Naive thymus-derived CD8-positive, alpha-beta T cell (primary cell): ENCODE results near the gene PHKB. TPM values are rescaled to one million over a fixed set of nuclear protein-coding genes. Genes with fewer than 3 reads are reported as not detected.
"Not testable (repeated sequence)": the region's sequence is repeated elsewhere in the genome, so short reads cannot be mapped to it uniquely, and the experiment has no call there.

ENCODE experiments used
- ATAC-seq, 2 donors: fragments of 150-1000 bp; cut with Tn5 transposase in 1 of 2; sonication (Bioruptor Pico), chemical (Tn5 transposase) in 1 of 2; 1 replicate in 1 of 2; 2 replicates in 1 of 2; pipeline ENCODE4 v1.10.0; 2021; ENCODE audit warnings: mild to moderate bottlenecking in 2 of 2, moderate library complexity in 2 of 2
- POLR2A ChIA-PET: fragments of 350-600 bp; sonication (Branson Sonifier 250); formaldehyde crosslinking; loops from one replicate; lab custom pipeline; 2021; ENCODE audit warnings: antibody characterized with exemption; lab: Charles Lee
- DNase-seq, 10 donors: peaks; one replicate each; pipeline versions ENCODE4 v3.0.0 to v3.0.0-alpha.2; 2020 to 2022
- H3K27ac Mint-ChIP-seq, 10 donors: one replicate each; pipeline ENCODE4 v1.8.0; 2020 to 2022; ENCODE audit warnings: mild to moderate bottlenecking in 10 of 10, mixed read lengths in 10 of 10, moderate library complexity in 4 of 10, inconsistent platforms in 1 of 10
- H3K27me3 Mint-ChIP-seq, 5 donors: one replicate each; pipeline ENCODE4 v1.8.0; 2021 to 2022; ENCODE audit warnings: mixed read lengths in 5 of 5
- H3K36me3 Mint-ChIP-seq, 3 donors: one replicate each; pipeline ENCODE4 v1.8.0; 2020 to 2022; ENCODE audit warnings: mixed read lengths in 3 of 3, mild to moderate bottlenecking in 2 of 3, inconsistent platforms in 1 of 3
- H3K4me1 Mint-ChIP-seq, 4 donors: one replicate each; pipeline ENCODE4 v1.8.0; 2021 to 2022; ENCODE audit warnings: mixed read lengths in 4 of 4
- H3K4me3 Mint-ChIP-seq, 10 donors: one replicate each; pipeline ENCODE4 v1.8.0; 2020 to 2022; ENCODE audit warnings: mild to moderate bottlenecking in 10 of 10, mixed read lengths in 10 of 10, moderate library complexity in 6 of 10, inconsistent platforms in 1 of 10
- H3K9me3 Mint-ChIP-seq, 9 donors: one replicate each; pipeline ENCODE4 v1.8.0; 2020 to 2022; ENCODE audit warnings: mixed read lengths in 9 of 9, mild to moderate bottlenecking in 3 of 9, inconsistent platforms in 1 of 9, moderate library complexity in 1 of 9
- polyA plus RNA-seq, 3 donors: library from polyadenylated mRNA; unstranded; fragments of 300-500 nt; fragmentation: Illumina TruSeq; gene quantifications; one replicate each; pipeline ENCODE4 v1.2.3, GENCODE V29; 2021
- total RNA-seq, 8 experiments: library from RNA in 2 of 8; stranded (reverse) in 2 of 8; gene quantifications; one replicate each; pipeline ENCODE4 v1.2.3 and lab custom pipeline; 2021 to 2026

The PHKB gene
- total and polyA plus RNA-seq, 5 experiments from 2014 or later: 25.1 to 48.6 (median 34.2) TPM

DNA sequence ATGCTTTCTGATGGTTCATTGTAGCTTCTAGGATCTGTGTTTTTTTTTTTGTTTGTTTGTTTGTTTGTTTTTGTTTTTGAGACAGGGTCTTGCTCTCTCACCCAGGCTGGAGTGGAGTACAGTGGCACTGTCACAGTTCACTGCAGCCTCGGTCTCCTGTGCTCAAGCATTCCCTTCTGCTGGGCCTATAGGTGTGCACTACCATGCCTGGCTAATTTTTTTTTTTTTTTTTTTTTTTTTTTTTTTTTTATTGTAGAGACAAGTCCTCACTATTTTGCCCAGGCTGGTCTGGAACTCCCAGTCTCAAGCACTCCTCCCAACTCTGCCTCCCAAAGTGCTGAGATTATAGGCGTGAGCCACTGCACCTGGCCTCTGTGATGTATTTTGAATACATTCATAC, 11.9 kb downstream of the PHKB start:
- Mint-ChIP-seq H3K36me3 (peaks cover 4 to 19% (median 4%) of the 10 kb centered on the region in 3 donors), H3K4me1 (peaks cover 14 to 27% (median 20%) of the 10 kb centered on the region in 4 donors)
- H3K4me3 Mint-ChIP-seq, H3K9me3 Mint-ChIP-seq, H3K27ac Mint-ChIP-seq, ATAC-seq, DNase-seq, POLR2A ChIA-PET, H3K27me3 Mint-ChIP-seq: not testable (repeated sequence)

DNA sequence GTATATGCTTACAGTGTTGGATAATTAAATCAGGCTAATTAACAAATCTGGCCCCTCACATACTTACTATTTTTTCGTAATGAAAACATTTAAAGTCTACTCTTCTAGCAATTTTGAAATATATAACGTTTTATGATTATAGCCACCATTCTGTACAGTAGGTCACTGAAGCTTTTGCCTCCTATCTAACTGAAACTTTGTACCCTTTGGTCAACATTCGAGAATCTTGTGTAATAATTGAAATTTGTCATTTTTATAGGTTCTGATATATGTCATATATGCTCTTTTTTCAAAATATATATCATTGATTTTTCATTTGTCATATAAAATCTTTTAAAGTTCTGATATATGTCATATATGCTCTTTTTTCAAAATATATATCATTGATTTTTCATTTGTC, 12.7 kb downstream of the PHKB start:
- POLR2A ChIA-PET: interaction anchor here (1.8 kb wide), 1 partner anchor 13 kb away, joined by 7 read pairs; the partner anchor contains the start of genes ITFG1 and PHKB
- H3K27me3 Mint-ChIP-seq: no peaks in the 10 kb centered on the region
- no peak for ATAC-seq

DNA sequence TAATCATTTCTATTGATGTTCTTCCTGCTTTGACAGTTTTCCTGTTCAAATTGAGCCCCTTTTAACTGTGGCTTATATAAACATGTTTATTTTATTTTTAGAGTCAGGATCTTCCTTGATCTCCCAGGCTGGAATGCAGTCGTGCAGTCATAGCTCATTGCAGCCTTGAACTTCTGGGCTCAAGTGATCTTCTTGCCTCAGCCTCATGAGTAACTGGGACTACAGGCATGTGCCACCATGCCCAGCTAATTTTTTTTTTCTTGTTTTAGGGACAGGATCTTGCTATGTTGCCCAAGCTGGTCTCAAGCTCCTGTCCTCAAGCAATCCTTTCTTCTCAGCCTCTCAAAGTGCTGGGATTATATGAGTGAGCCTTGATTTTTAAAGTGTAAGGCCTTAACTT, 14.7 kb downstream of the PHKB start:
- Mint-ChIP-seq H3K36me3 (peaks cover 2 to 21% (median 4%) of the 10 kb centered on the region in 3 donors), H3K27ac (no peak overlapping the region), H3K4me3 (no peak overlapping the region), H3K4me1 (peaks cover 18 to 41% (median 28%) of the 10 kb centered on the region in 4 donors), H3K27me3 (no peaks in the 10 kb centered on the region), H3K9me3 (peaks cover 0 to 3% (median 0%) of the 10 kb centered on the region in 9 donors)
- no peak for DNase-seq
- POLR2A ChIA-PET: interaction anchor here (1.8 kb wide), 1 partner anchor 15 kb away, joined by 7 read pairs; the partner anchor contains the start of genes ITFG1 and PHKB
- ATAC-seq: no peak

More for the DNA sequence above, 12.7 kb downstream of the PHKB start:
- peaks cover 9 to 22% (median 20%) of the 10 kb centered on the region in 4 donors for H3K4me1 Mint-ChIP-seq
- H3K9me3 Mint-ChIP-seq: no peaks in the 10 kb centered on the region
- no peak overlapping the region for H3K4me3 Mint-ChIP-seq
- peaks cover 4 to 16% (median 4%) of the 10 kb centered on the region in 3 donors for H3K36me3 Mint-ChIP-seq
- DNase-seq: no peak
- H3K27ac Mint-ChIP-seq: no peak overlapping the region

DNA sequence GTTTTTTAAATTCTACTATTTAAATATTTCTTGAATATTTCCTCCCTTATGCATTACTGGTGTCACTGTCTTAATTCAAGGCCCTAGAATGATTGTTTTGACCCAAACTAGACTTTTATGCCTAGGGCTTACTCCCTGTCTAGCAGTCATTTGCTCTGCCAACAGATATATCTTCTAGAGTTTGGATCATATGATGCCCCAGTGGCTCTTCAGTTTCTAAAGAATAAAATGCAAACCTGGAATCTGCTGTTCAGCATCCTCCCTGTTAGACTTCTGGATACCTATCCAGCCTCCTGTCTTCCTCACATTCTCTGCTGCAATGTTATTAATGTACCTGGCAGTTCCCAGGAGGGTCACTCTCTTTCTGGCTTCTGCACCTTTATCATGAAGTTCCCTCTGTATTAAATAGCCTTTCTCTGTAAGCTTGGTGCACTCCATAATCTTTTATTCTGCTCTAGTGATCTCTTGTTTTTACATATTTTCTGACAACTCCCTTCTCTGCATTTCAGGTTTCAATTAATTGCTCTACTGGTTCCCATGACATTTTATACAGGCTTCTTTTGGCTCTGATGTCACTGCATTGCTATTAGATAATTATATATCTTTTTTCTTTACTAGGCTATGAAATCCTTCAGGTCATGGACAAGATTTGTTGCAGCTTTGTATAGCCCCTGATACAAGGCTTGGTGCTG, 15.7 kb downstream of the PHKB start:
- Mint-ChIP-seq H3K27me3 (no peaks in the 10 kb centered on the region), H3K4me1 (peaks cover 15 to 47% (median 32%) of the 10 kb centered on the region in 4 donors), H3K4me3 (no peak overlapping the region), H3K27ac (peak overlapping the region in 1 of 10 donors; percentile 40), H3K36me3 (peaks cover 0 to 20% (median 2%) of the 10 kb centered on the region in 3 donors), H3K9me3 (peaks cover 0 to 3% (median 0%) of the 10 kb centered on the region in 9 donors)
- ATAC-seq: no peak
- DNase-seq: no peak
- POLR2A ChIA-PET: no interaction called here

DNA sequence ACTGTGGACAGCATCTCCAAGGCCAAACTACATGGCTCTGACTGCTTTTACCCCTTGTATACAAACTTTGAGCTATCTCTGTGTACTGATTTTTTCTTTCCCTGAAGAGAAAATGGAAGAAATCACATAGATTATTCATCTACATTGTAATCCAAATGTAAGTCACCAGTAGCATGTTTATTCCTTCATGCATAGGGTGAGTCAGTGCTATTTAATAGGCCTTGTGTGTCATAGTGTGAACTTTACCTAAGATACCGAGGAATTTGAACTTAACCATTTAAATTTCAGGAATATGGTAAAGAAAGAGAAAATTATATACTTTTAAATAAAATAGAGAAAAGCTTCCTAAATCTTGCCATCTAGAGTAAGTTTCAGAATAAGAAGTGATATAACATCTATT, 16.5 kb downstream of the PHKB start:
- H3K9me3 Mint-ChIP-seq: peaks cover 0 to 3% (median 0%) of the 10 kb centered on the region in 9 donors
- ATAC-seq (no peak), DNase-seq (no peak)
- peaks cover 0 to 20% (median 0%) of the 10 kb centered on the region in 3 donors for H3K36me3 Mint-ChIP-seq
- H3K27me3 Mint-ChIP-seq: no peaks in the 10 kb centered on the region
- no peak overlapping the region for H3K27ac Mint-ChIP-seq
- POLR2A ChIA-PET: no interaction called here
- peaks cover 15 to 49% (median 34%) of the 10 kb centered on the region in 4 donors for H3K4me1 Mint-ChIP-seq
- H3K4me3 Mint-ChIP-seq: no peak overlapping the region

DNA sequence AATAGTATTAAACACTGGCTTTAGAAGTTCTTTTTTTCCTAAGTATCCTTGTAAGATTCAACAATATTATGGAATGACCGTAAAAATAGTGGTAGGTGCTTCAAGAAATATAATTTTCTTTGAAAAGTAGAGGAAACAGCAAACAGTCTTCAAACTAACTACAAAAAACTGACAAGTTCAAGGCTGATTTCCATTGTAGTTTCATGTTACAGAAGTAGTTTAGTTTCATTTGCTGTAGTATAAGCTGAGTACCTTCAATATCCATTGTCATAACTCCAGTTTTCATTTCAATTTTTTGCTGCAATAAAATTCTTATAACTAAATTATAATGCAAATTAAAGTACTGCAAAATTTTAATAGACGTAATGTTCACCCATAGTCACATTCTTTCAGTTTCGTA, 19.3 kb downstream of the PHKB start:
- Mint-ChIP-seq H3K4me3 (no peak overlapping the region), H3K4me1 (peaks cover 15 to 66% (median 34%) of the 10 kb centered on the region in 4 donors), H3K36me3 (peaks cover 0 to 18% (median 7%) of the 10 kb centered on the region in 3 donors), H3K27me3 (no peaks in the 10 kb centered on the region), H3K9me3 (peaks cover 0 to 3% (median 0%) of the 10 kb centered on the region in 9 donors), H3K27ac (no peak overlapping the region)
- ATAC-seq (no peak), DNase-seq (no peak)
- POLR2A ChIA-PET: no interaction called here

DNA sequence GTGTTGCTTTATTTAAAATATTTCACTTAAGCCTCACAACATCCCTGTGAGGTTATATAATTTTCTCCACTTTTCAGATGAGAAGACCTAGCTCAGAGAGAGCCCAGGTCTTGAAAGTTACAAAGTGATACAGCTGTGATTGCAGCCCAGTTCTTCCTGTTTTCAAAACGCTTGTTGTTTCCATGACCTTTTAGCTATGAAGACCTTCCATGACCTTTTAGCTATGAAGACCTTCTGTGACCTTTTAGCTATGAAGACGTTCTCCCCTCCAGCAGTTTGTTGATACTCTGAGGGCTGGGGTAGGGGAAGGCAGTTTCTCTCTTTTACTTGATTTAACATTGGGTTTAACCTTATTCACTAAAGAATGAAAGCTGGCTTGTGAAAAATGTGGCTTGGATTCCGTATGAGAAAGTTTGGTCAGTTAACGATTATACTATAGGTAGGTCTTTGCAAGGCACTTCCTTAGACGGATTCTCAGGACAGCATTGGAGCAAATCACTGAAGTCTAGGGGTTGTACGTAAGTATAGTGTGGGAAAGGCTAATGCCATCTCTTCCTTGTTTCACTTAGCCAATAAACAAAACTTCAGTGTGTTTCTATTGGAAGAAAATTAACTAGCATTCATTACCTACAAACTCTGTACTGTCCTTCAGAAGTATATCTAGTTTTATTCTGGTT, 20.7 kb downstream of the PHKB start:
- peaks cover 18 to 61% (median 34%) of the 10 kb centered on the region in 4 donors for H3K4me1 Mint-ChIP-seq
- peaks cover 0 to 8% (median 0%) of the 10 kb centered on the region in 9 donors for H3K9me3 Mint-ChIP-seq
- peaks cover 0 to 24% (median 17%) of the 10 kb centered on the region in 3 donors for H3K36me3 Mint-ChIP-seq
- POLR2A ChIA-PET: interaction anchor here (1.0 kb wide), 1 partner anchor 12 kb away, joined by 3 read pairs; no protein-coding TSS in a partner anchor
- DNase-seq (no peak), ATAC-seq (no peak)
- H3K4me3 Mint-ChIP-seq: peak overlapping the region in 1 of 10 donors; percentile 0
- no peaks in the 10 kb centered on the region for H3K27me3 Mint-ChIP-seq
- peak overlapping the region in 3 of 10 donors; percentile 21 to 39 (median 37) for H3K27ac Mint-ChIP-seq

DNA sequence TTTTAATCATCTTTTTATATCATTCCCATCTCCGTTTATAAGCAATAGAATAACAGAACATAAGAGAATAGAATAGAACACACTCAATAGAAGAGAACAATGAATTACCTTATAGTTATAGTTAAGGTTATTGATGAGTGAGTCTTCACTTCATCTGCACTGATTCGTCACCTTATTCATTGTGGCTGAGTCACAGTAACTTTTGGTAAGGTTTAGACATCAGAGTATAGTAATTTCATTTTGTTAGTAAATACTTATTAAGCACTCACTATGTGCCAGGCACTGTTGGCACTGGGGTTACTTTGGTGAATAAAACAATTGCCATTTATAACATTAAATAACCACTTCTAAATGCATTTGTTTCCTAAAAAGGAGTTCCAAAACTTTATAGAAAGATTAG, 22.5 kb downstream of the PHKB start:
- no peaks in the 10 kb centered on the region for H3K27me3 Mint-ChIP-seq
- ATAC-seq (no peak), DNase-seq (no peak)
- H3K27ac Mint-ChIP-seq: no peak overlapping the region
- H3K4me1 Mint-ChIP-seq: peaks cover 16 to 56% (median 32%) of the 10 kb centered on the region in 4 donors
- peaks cover 9 to 38% (median 32%) of the 10 kb centered on the region in 3 donors for H3K36me3 Mint-ChIP-seq
- H3K4me3 Mint-ChIP-seq: no peak overlapping the region
- H3K9me3 Mint-ChIP-seq: peaks cover 0 to 20% (median 3%) of the 10 kb centered on the region in 9 donors
- POLR2A ChIA-PET: no interaction called here

DNA sequence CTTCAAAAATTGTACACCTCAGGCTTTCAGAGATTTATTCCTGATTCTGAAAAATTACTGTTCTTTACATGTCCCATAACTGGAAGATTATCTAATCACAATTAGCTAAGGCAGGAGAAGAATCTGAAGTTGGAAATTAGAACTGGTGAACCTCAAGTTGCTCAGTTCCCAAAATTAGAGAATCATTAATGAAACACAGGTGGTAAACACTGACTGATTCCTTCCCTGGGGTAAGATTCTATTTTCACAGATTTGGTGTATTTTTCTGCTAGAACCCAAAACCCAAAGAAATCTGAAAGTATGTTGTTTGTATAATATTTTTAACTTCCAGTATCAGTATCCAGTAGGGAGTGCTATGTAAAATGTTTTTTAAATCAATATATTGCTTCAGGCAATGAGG, 25.7 kb downstream of the PHKB start:
- Mint-ChIP-seq H3K4me3 (no peak overlapping the region), H3K27me3 (no peaks in the 10 kb centered on the region), H3K9me3 (peaks cover 0 to 48% (median 3%) of the 10 kb centered on the region in 9 donors), H3K27ac (no peak overlapping the region), H3K36me3 (peaks cover 11 to 65% (median 48%) of the 10 kb centered on the region in 3 donors), H3K4me1 (peaks cover 5 to 50% (median 18%) of the 10 kb centered on the region in 4 donors)
- DNase-seq (no peak), ATAC-seq (no peak)
- POLR2A ChIA-PET: interaction anchor here (0.6 kb wide), 1 partner anchor 68 kb away, joined by 7 read pairs; no protein-coding TSS in a partner anchor

DNA sequence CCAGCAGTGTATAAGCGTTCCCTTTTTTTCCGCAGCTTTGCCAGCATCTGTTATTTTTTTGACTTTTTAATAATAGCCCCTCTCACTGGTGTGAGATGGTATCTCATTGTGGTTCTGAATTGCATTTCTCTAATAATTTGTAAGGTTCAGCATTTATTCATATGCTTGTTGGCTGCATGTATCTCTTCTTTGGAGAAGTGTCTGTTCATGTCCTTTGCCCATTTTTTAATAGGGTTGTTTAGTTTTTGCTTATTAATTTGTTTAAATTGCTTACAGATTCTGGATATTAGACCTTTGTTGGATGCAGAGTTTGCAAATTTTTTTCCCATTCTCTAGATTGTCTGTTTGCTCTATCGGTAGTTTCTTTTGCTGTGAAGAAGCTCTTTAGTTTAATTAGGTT, 26.9 kb downstream of the PHKB start:
- POLR2A ChIA-PET: no interaction called here
- Mint-ChIP-seq H3K27me3 (no peaks in the 10 kb centered on the region), H3K4me1 (peaks cover 10 to 60% (median 27%) of the 10 kb centered on the region in 4 donors), H3K9me3 (peaks cover 0 to 58% (median 5%) of the 10 kb centered on the region in 9 donors), H3K36me3 (peaks cover 11 to 76% (median 50%) of the 10 kb centered on the region in 3 donors), H3K27ac (peak overlapping the region in 1 of 10 donors; percentile 25), H3K4me3 (no peak overlapping the region)
- DNase-seq: no peak
- ATAC-seq: no peak

DNA sequence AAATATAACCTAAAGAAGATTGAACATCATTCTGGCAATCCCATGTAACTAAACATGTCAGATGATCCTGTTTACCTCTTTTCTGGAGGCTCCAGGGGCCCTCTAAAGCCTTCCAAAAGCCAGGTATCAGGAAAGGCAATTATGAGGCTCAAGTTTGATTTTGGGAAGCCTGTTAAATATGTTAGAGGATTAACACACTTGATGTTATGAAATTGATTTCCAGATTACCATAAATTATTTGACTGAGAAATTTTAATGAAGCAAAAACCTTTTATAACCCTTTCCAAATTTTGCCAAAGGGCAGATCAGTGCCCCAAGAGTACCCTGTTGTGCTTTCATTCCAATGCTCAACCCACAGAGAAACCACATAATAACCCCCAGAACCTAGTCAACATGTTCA, 29.3 kb downstream of the PHKB start:
- Mint-ChIP-seq H3K9me3 (peaks cover 0 to 60% (median 5%) of the 10 kb centered on the region in 9 donors), H3K36me3 (peaks cover 11 to 70% (median 48%) of the 10 kb centered on the region in 3 donors), H3K27me3 (no peaks in the 10 kb centered on the region), H3K4me3 (peak overlapping the region in 1 of 10 donors; percentile 50), H3K4me1 (peaks cover 12 to 55% (median 38%) of the 10 kb centered on the region in 4 donors), H3K27ac (peak overlapping the region in 5 of 10 donors; percentile 11 to 94 (median 63))
- POLR2A ChIA-PET: no interaction called here
- peak in 1 of 10 donors; percentile 15 for DNase-seq
- no peak for ATAC-seq

DNA sequence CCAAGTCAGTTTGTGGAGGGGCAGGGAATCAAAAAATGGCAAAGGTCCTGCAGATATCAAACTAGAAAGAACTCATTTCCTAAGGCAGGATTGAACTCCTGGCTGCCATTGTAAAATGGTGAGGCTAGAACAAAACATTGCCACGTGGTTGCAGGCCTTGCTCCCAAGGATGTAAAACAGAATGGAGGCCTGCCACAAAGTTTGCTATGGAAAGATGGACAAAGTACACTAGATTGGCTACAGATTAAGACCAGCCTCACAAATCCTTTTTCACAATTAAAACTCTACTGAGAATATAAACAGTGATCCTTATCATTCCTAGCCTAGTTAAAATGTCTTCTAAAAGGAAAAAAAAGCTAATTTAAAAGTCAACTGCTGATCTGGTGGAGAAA, 30.9 kb downstream of the PHKB start:
- DNase-seq: no peak
- POLR2A ChIA-PET: no interaction called here
- Mint-ChIP-seq H3K4me3 (peak overlapping the region in 5 of 10 donors; percentile 1 to 92 (median 83)), H3K4me1 (peaks cover 14 to 70% (median 37%) of the 10 kb centered on the region in 4 donors), H3K9me3 (peaks cover 0 to 55% (median 5%) of the 10 kb centered on the region in 9 donors), H3K36me3 (peaks cover 11 to 59% (median 41%) of the 10 kb centered on the region in 3 donors), H3K27me3 (no peaks in the 10 kb centered on the region), H3K27ac (peak overlapping the region in 5 of 10 donors; percentile 7 to 98 (median 92))
- no peak for ATAC-seq
